Fibroblast of pulmonary artery (primary cell): ENCODE results near the gene KANSL3.
"Not testable (repeated sequence)": the region's sequence is repeated elsewhere in the genome, so short reads cannot be mapped to it uniquely, and the experiment has no call there.

Experiments
- DNase-seq: peaks from one replicate; pipeline ENCODE4 v3.0.0-alpha.2; 2010; ENCODE audit warnings: low read depth
- H3K4me3 ChIP-seq: replicated peaks from 2 replicates; pipeline ENCODE4 v1.5.1; 2011; ENCODE audit warnings: low read depth, mild to moderate bottlenecking, control low read depth, low read length, moderate library complexity
- CTCF ChIP-seq: IDR thresholded peaks from 2 replicates; pipeline ENCODE4 v1.5.1; 2011; ENCODE audit warnings: mild to moderate bottlenecking, control low read depth, low read length, inconsistent platforms; ENCODE audit errors: missing control alignments

KANSL3 gene

GRCh38 chr2:96664366-96664925 lies 26.3 kb upstream of the KANSL3 start:
- H3K4me3 ChIP-seq = no peak overlapping the region

GRCh38 chr2:96663829-96664228 lies 25.7 kb upstream of the KANSL3 start:
- no peak overlapping the region for H3K4me3 ChIP-seq
- TF ChIP-seq CTCF = no peak
- DNase-seq = no peak

More at GRCh38 chr2:96664366-96664925, 26.3 kb upstream of the KANSL3 start:
- no peak for TF ChIP-seq CTCF
- no peak for DNase-seq

- TF ChIP-seq CTCF = no peak
- no peak for DNase-seq
Measured at GRCh38 chr2:96663177-96663576, 25.1 kb upstream of the KANSL3 start.

GRCh38 chr2:96662360-96662759 lies 24.2 kb upstream of the KANSL3 start:
- no peak for DNase-seq
- no peak for TF ChIP-seq CTCF
- no peak overlapping the region for H3K4me3 ChIP-seq

More at GRCh38 chr2:96663177-96663576, 25.1 kb upstream of the KANSL3 start:
- no peak overlapping the region for H3K4me3 ChIP-seq

- DNase-seq = no peak
- H3K4me3 ChIP-seq = no peak overlapping the region
- no peak for TF ChIP-seq CTCF
Measured at GRCh38 chr2:96661324-96661723, 23.2 kb upstream of the KANSL3 start.

- no peak for DNase-seq
- no peak for TF ChIP-seq CTCF
- H3K4me3 ChIP-seq = no peak overlapping the region
Measured at GRCh38 chr2:96656540-96656939, 18.4 kb upstream of the KANSL3 start.

- TF ChIP-seq CTCF = no peak
- no peak overlapping the region for H3K4me3 ChIP-seq
- DNase-seq = no peak
Measured at GRCh38 chr2:96655526-96655925, 17.4 kb upstream of the KANSL3 start.

- not testable (repeated sequence) for DNase-seq, H3K4me3 ChIP-seq
Measured at GRCh38 chr2:96654791-96655190, 16.7 kb upstream of the KANSL3 start.
